Measurements from ENCODE around the gene CORO2B. TPM values are rescaled to one million over a fixed set of nuclear protein-coding genes. Genes with fewer than 3 reads are reported as not detected.

CORO2B gene
- total RNA-seq, 4 donors from 2014 or later: 1.3 to 3.3 (median 2.3) TPM

DNA sequence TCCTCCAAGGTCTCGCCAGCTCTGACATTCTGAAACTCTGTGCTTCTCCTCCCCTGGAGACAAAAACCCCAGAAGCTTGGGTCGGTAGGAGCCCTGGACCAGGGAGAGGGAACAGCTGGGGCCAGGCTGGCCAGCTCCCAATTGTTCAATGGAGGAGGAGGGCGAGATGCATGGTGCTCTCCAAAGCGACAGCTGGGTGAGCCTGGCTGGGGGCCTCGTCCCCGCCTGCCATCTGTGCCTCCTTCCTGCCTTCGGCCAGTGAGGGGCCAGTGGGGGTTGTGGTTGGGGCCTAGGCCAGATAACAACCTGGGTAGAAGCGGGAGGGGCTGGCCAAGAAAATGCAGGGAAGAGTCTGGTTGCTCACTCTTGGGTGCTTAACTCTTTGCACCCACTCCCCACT is 79.4 kb downstream of the CORO2B start:
- TF ChIP-seq POLR2AphosphoS5 (IDR thresholded peaks at IDR 0.05) (no peak), CTCF (IDR thresholded peaks at IDR 0.05) (no peak), EP300 (IDR thresholded peaks at IDR 0.05) (no peak), POLR2A (IDR thresholded peaks at IDR 0.05) (no peak)
- WGBS: 60% methylated on average over 5 of the region's 8 CpGs
- no peak overlapping the region for H3K27ac ChIP-seq
- no peak for DNase-seq (ENCODE audit: low spot score in 2 of 2)
- H3K4me3 ChIP-seq: no peak overlapping the region
- H3K27me3 ChIP-seq: no peaks in the 10 kb centered on the region
- H3K4me1 ChIP-seq: no peaks in the 10 kb centered on the region
- no peaks in the 10 kb centered on the region for H3K9me3 ChIP-seq
- no peaks in the 10 kb centered on the region for H3K36me3 ChIP-seq

DNA sequence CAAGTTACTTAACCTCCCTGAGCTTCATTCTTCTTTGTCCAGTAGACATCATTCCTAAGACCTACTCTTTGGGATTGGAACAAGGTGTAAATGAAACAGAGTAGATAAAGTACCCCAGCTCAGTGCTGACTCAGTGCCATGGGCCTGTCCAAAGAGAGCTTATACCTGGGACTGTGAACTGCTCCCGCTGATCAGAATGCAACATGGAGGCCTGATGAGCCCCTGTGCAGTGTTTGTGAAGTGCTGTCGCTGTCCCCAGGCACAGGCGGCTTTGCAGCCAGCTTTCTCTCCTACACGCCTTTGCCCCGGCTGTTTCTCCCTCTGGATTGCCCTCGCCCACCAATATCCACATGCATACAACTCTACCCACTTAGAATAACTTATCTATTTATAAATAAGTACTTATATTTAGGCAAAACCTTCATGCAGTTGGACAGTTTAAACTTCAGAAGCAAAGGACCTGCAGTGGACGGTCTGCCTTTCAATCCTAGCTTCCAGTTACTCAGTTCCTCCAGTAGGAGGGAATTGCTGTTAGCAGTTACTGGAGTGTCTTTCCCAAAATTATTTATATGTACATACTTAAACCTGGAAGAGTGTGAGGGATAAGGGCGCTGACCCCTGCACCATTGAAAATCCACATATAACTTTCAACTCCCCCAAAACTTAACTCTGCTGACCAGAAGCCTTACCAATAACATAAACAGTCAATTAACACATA is 80.0 kb downstream of the CORO2B start:
- no peaks in the 10 kb centered on the region for H3K4me1 ChIP-seq
- H3K9me3 ChIP-seq: no peaks in the 10 kb centered on the region
- no peak overlapping the region for H3K27ac ChIP-seq
- H3K4me3 ChIP-seq: no peak overlapping the region
- no peak for DNase-seq (ENCODE audit: low spot score in 2 of 2)
- no peaks in the 10 kb centered on the region for H3K27me3 ChIP-seq
- TF ChIP-seq POLR2A (IDR thresholded peaks at IDR 0.05) (no peak), EP300 (IDR thresholded peaks at IDR 0.05) (no peak), POLR2AphosphoS5 (IDR thresholded peaks at IDR 0.05) (no peak), CTCF (IDR thresholded peaks at IDR 0.05) (no peak)
- WGBS: 86% methylated on average over 8 of the region's 8 CpGs
- no peaks in the 10 kb centered on the region for H3K36me3 ChIP-seq

- 94% methylated on average over 1 of the region's 1 CpG for WGBS
- DNase-seq (ENCODE audit: low spot score in 2 of 2): no peak
- no peak overlapping the region for H3K4me3 ChIP-seq
These were observed 84.7 kb downstream of the CORO2B start for GRCh38 chr15:68663526-68663925.

DNA sequence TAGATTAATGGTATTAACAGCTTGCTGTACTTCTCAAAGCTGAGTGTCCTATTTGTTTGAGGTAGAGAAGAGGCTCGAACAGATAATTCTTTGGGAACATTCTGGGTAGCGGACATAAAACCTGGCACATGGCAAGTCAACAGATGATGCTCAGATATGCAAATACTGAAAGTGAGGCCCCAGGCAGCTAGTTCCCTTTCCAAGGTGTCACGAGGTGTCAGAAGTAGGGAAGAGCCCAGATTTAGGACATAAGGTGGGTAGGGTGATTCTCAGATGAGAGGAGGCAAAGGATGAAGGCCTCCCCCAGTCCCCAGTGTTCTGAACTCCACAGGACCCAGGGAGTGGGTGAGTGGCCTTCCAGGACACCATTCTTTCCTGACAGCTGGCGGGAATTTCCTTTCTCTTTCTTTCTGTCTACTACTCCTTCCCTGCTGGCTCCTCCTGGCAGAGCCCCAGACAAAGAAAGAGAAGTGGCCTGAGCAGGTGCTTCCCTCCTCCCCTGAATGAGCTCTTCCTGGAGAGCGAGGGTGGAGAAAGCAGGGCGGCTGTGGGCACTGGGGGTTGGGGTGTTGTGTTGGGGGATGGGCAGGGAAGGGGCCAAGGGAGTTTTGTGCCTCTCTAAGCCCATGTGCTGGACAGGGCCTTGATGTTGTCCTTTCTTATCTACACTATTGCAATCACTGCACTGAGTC is 87.5 kb downstream of the CORO2B start:
- no peaks in the 10 kb centered on the region for H3K9me3 ChIP-seq
- H3K27ac ChIP-seq: no peak overlapping the region
- TF ChIP-seq CTCF (IDR thresholded peaks at IDR 0.05) (no peak), POLR2A (IDR thresholded peaks at IDR 0.05) (no peak), EP300 (IDR thresholded peaks at IDR 0.05) (no peak), POLR2AphosphoS5 (IDR thresholded peaks at IDR 0.05) (no peak)
- H3K4me3 ChIP-seq: no peak overlapping the region
- DNase-seq (ENCODE audit: low spot score in 2 of 2): peak in 1 of 2 donors; percentile 55
- H3K4me1 ChIP-seq: no peaks in the 10 kb centered on the region
- WGBS: 64% methylated on average over 6 of the region's 6 CpGs
- H3K27me3 ChIP-seq: no peaks in the 10 kb centered on the region
- no peaks in the 10 kb centered on the region for H3K36me3 ChIP-seq

More at GRCh38 chr15:68663526-68663925, 84.7 kb downstream of the CORO2B start:
- H3K27me3 ChIP-seq: no peaks in the 10 kb centered on the region
- H3K27ac ChIP-seq: no peak overlapping the region
- no peaks in the 10 kb centered on the region for H3K9me3 ChIP-seq
- H3K36me3 ChIP-seq: no peaks in the 10 kb centered on the region
- H3K4me1 ChIP-seq: no peaks in the 10 kb centered on the region
- TF ChIP-seq POLR2A (IDR thresholded peaks at IDR 0.05): no peak
- no peak for TF ChIP-seq POLR2AphosphoS5 (IDR thresholded peaks at IDR 0.05)
- TF ChIP-seq CTCF (IDR thresholded peaks at IDR 0.05): no peak
- no peak for TF ChIP-seq EP300 (IDR thresholded peaks at IDR 0.05)

DNA sequence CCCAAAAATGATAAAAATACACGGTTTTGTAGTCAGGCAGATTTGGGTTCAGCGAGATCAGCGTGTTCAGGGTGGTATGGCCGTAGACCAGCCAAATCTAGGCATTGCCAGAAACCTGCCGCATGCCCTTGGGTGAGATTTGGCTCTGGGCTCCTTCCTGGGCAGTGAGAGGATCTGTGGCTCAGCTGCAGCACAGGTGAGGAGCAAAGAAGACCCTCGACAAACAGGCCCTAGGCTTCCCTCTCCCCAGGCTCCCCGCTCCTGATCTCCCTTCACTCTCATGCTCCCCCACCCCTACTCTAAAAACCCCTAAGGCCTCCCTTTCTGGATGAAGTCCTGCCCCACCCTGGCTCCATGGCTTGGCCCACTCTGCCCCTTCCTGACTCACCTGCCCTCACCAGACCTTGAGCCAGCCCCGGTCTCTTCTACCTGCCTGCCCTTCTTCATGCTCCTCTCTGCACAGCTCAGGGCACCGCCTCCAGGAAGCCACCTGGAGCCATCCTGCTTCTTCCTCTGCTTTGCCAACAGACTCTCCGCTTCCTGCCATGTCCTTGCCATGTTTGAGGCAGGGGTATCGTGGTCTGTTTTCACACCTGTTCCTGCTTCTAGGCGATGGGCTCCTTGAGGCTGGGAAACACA is 88.1 kb downstream of the CORO2B start:
- no peak overlapping the region for H3K4me3 ChIP-seq
- no peaks in the 10 kb centered on the region for H3K27me3 ChIP-seq
- H3K9me3 ChIP-seq: no peaks in the 10 kb centered on the region
- H3K4me1 ChIP-seq: no peaks in the 10 kb centered on the region
- TF ChIP-seq EP300 (IDR thresholded peaks at IDR 0.05) (no peak), CTCF (IDR thresholded peaks at IDR 0.05) (no peak), POLR2A (IDR thresholded peaks at IDR 0.05) (no peak), POLR2AphosphoS5 (IDR thresholded peaks at IDR 0.05) (no peak)
- peak in 1 of 2 donors; percentile 58 for DNase-seq (ENCODE audit: low spot score in 2 of 2)
- whole genome bisulfite sequencing: 83% methylated on average over 12 of the region's 12 CpGs
- no peak overlapping the region for H3K27ac ChIP-seq
- H3K36me3 ChIP-seq: no peaks in the 10 kb centered on the region
